IPS-18a (cell line): ENCODE results near the gene ZBED4.

Source experiments
- H3K27ac ChIP-seq: one replicate; pipeline ENCODE4 v1.5.1; 2013; ENCODE audit warnings: low read length
- H3K27me3 ChIP-seq: one replicate; pipeline ENCODE4 v1.6.1; 2013; ENCODE audit warnings: mild to moderate bottlenecking, low read length; ENCODE audit not compliant: control insufficient read depth, insufficient read depth
- H3K36me3 ChIP-seq: one replicate; pipeline ENCODE4 v1.6.1; 2013; ENCODE audit warnings: low read depth, low read length; ENCODE audit not compliant: control insufficient read depth
- H3K4me1 ChIP-seq: one replicate; pipeline ENCODE4 v1.6.1; 2013; ENCODE audit warnings: low read depth, low read length; ENCODE audit not compliant: control insufficient read depth
- H3K4me3 ChIP-seq: one replicate; pipeline ENCODE4 v1.5.1; 2013; ENCODE audit warnings: low read length
- H3K9ac ChIP-seq: one replicate; pipeline ENCODE4 v1.6.1; 2013; ENCODE audit warnings: mild to moderate bottlenecking, low read length, moderate library complexity
- H3K9me3 ChIP-seq: one replicate; pipeline ENCODE4 v1.6.1; 2013; ENCODE audit warnings: low read depth, low read length; ENCODE audit not compliant: control insufficient read depth

ZBED4 gene

GRCh38 chr22:49901457-49901856, 47.8 kb downstream of the ZBED4 start:
- no peak overlapping the region for H3K4me3 ChIP-seq
- H3K4me1 ChIP-seq: no peaks in the 10 kb centered on the region
- no peaks in the 10 kb centered on the region for H3K9me3 ChIP-seq
- H3K9ac ChIP-seq: no peak overlapping the region
- no peak overlapping the region for H3K27ac ChIP-seq
- H3K36me3 ChIP-seq: peaks cover 6% of the 10 kb centered on the region
- no peaks in the 10 kb centered on the region for H3K27me3 ChIP-seq

- H3K4me3 ChIP-seq: no peak overlapping the region
- peaks cover 14% of the 10 kb centered on the region for H3K36me3 ChIP-seq
- no peaks in the 10 kb centered on the region for H3K4me1 ChIP-seq
- no peaks in the 10 kb centered on the region for H3K9me3 ChIP-seq
- no peak overlapping the region for H3K27ac ChIP-seq
- H3K27me3 ChIP-seq: no peaks in the 10 kb centered on the region
- no peak overlapping the region for H3K9ac ChIP-seq
Measured at GRCh38 chr22:49903322-49904039, 49.8 kb downstream of the ZBED4 start.

- Histone ChIP-seq H3K27me3 (no peaks in the 10 kb centered on the region), H3K4me1 (no peaks in the 10 kb centered on the region), H3K9me3 (no peaks in the 10 kb centered on the region), H3K36me3 (peaks cover 15% of the 10 kb centered on the region), H3K4me3 (no peak overlapping the region), H3K9ac (no peak overlapping the region), H3K27ac (no peak overlapping the region)
Measured at GRCh38 chr22:49904040-49904369, 50.4 kb downstream of the ZBED4 start.

GRCh38 chr22:49905465-49905864, 51.8 kb downstream of the ZBED4 start:
- H3K9me3 ChIP-seq: no peaks in the 10 kb centered on the region
- no peak overlapping the region for H3K9ac ChIP-seq
- peaks cover 20% of the 10 kb centered on the region for H3K36me3 ChIP-seq

GRCh38 chr22:49906071-49906798, 52.6 kb downstream of the ZBED4 start:
- Histone ChIP-seq H3K9ac (no peak overlapping the region), H3K4me1 (no peaks in the 10 kb centered on the region), H3K36me3 (peaks cover 20% of the 10 kb centered on the region), H3K9me3 (no peaks in the 10 kb centered on the region), H3K27me3 (no peaks in the 10 kb centered on the region), H3K4me3 (no peak overlapping the region), H3K27ac (no peak overlapping the region)

More at GRCh38 chr22:49905465-49905864, 51.8 kb downstream of the ZBED4 start:
- Histone ChIP-seq H3K4me1 (no peaks in the 10 kb centered on the region), H3K27me3 (no peaks in the 10 kb centered on the region), H3K4me3 (no peak overlapping the region), H3K27ac (no peak overlapping the region)

GRCh38 chr22:49906799-49907290, 53.2 kb downstream of the ZBED4 start:
- peaks cover 20% of the 10 kb centered on the region for H3K36me3 ChIP-seq

GRCh38 chr22:49907807-49908206, 54.2 kb downstream of the ZBED4 start:
- Histone ChIP-seq H3K4me3 (no peak overlapping the region), H3K9ac (no peak overlapping the region), H3K27me3 (no peaks in the 10 kb centered on the region), H3K36me3 (peaks cover 21% of the 10 kb centered on the region), H3K4me1 (no peaks in the 10 kb centered on the region), H3K9me3 (no peaks in the 10 kb centered on the region), H3K27ac (no peak overlapping the region)

More at GRCh38 chr22:49906799-49907290, 53.2 kb downstream of the ZBED4 start:
- Histone ChIP-seq H3K27ac (no peak overlapping the region), H3K27me3 (no peaks in the 10 kb centered on the region), H3K4me3 (no peak overlapping the region), H3K9ac (no peak overlapping the region), H3K4me1 (no peaks in the 10 kb centered on the region), H3K9me3 (no peaks in the 10 kb centered on the region)

GRCh38 chr22:49909476-49910205, 56.0 kb downstream of the ZBED4 start:
- Histone ChIP-seq H3K27me3 (no peaks in the 10 kb centered on the region), H3K4me1 (no peaks in the 10 kb centered on the region), H3K27ac (no peak overlapping the region), H3K9me3 (no peaks in the 10 kb centered on the region), H3K36me3 (peaks cover 19% of the 10 kb centered on the region), H3K4me3 (no peak overlapping the region), H3K9ac (no peak overlapping the region)

GRCh38 chr22:49910229-49911155, 56.8 kb downstream of the ZBED4 start:
- H3K4me1 ChIP-seq: no peaks in the 10 kb centered on the region
- H3K4me3 ChIP-seq: no peak overlapping the region
- no peak overlapping the region for H3K9ac ChIP-seq
- H3K9me3 ChIP-seq: no peaks in the 10 kb centered on the region
- no peaks in the 10 kb centered on the region for H3K27me3 ChIP-seq
- peaks cover 19% of the 10 kb centered on the region for H3K36me3 ChIP-seq
- no peak overlapping the region for H3K27ac ChIP-seq

- Histone ChIP-seq H3K27ac (no peak overlapping the region), H3K36me3 (peaks cover 19% of the 10 kb centered on the region), H3K27me3 (no peaks in the 10 kb centered on the region), H3K9ac (no peak overlapping the region), H3K9me3 (no peaks in the 10 kb centered on the region), H3K4me3 (no peak overlapping the region), H3K4me1 (no peaks in the 10 kb centered on the region)
Measured at GRCh38 chr22:49911881-49912625, 58.4 kb downstream of the ZBED4 start.
